ENCODE data around the gene EME1. TPM values are rescaled to one million over a fixed set of nuclear protein-coding genes. Genes with fewer than 3 reads are reported as not detected.

Gene EME1
- total RNA-seq, 6 donors from 2014 or later = 0.30 to 12.1 (median 1.2) TPM; not detected in 2

DNA sequence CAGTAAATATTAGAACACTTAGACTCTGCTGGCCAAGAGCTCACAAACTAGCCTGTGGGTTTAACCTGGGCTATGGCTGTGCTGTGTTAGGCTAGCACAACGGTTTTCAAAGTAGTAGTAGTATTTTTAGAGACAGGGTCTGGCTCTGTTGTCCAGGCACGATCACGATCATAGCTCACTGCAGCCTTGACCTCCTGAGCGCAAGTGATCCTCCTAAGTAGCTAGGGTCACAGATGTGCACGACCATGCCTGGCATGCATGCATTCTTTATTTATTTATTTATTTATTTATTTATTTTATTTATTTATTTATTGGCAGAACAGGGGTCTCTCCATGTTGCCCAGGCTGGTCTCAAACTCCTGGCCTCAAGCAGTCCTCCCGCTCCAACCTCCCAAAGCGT lies 10.4 kb upstream of the EME1 start:
- no peak overlapping the region for H3K4me3 ChIP-seq
- TF ChIP-seq, protein P1, sequence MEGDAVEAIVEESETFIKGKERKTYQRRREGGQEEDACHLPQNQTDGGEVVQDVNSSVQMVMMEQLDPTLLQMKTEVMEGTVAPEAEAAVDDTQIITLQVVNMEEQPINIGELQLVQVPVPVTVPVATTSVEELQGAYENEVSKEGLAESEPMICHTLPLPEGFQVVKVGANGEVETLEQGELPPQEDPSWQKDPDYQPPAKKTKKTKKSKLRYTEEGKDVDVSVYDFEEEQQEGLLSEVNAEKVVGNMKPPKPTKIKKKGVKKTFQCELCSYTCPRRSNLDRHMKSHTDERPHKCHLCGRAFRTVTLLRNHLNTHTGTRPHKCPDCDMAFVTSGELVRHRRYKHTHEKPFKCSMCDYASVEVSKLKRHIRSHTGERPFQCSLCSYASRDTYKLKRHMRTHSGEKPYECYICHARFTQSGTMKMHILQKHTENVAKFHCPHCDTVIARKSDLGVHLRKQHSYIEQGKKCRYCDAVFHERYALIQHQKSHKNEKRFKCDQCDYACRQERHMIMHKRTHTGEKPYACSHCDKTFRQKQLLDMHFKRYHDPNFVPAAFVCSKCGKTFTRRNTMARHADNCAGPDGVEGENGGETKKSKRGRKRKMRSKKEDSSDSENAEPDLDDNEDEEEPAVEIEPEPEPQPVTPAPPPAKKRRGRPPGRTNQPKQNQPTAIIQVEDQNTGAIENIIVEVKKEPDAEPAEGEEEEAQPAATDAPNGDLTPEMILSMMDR (IDR thresholded peaks at IDR 0.05) = no peak
- no peak for TF ChIP-seq POLR2A (IDR thresholded peaks at IDR 0.05)
- TF ChIP-seq POLR2AphosphoS5 (IDR thresholded peaks at IDR 0.05) = no peak
- TF ChIP-seq EP300 (IDR thresholded peaks at IDR 0.05) = no peak
- peaks cover 3 to 63% (median 52%) of the 10 kb centered on the region in 4 donors for H3K36me3 ChIP-seq
- no peaks in the 10 kb centered on the region for H3K9me3 ChIP-seq
- no peaks in the 10 kb centered on the region for H3K27me3 ChIP-seq
- WGBS, 2 donors = 79 to 80% methylated on average over 7 of the region's 7 CpGs
- peaks cover 0 to 9% (median 6%) of the 10 kb centered on the region in 4 donors for H3K4me1 ChIP-seq
- DNase-seq = no peak
- H3K27ac ChIP-seq = no peak overlapping the region
- no peak for ATAC-seq (ENCODE audit: low FRiP score in 2 of 2)

DNA sequence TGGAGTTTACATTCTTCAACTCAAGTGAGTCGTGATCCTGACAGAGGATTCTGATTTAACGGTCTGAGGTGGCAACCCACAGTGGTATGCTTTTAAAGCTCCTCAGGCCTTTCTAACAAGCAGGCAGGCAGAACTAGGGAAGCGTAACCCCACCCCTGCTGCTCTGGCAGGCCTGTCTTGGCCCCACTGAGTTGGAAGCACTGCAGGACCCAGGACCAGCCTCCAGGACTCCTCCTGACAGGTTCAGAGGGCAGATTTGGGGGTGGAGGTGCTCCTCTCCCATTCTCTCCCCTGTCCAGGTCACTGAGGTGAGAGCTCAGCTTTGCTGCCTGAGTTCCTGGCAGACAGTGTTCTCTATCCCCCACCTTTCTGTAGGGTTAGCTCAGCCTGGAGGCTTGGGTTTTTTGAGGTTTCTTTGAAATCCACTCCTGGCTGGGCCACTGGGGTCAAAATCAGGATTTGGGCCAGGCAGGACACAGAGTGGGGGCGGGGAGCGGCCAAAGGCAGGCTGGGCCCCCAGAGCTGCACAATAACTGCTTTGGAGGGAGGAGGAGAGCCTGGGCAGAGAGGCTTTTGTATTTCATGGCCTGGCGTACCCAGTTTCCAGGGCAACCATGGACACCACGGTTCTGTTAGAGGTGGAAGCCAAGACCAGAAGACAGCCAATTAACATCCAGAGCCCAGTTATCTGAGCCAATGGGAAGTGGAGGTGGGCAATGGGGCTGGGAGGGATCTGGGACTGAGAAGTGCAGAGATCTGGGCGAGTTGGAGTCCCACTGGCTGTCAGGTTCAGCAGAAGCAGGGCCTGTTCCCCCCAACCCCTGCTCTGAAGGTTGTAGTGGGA lies 9.6 kb upstream of the EME1 start:
- TF ChIP-seq POLR2A (IDR thresholded peaks at IDR 0.05) = no peak
- TF ChIP-seq POLR2AphosphoS5 (IDR thresholded peaks at IDR 0.05) = no peak
- TF ChIP-seq EP300 (IDR thresholded peaks at IDR 0.05) = no peak
- TF ChIP-seq, protein P1 (IDR thresholded peaks at IDR 0.05) = no peak
- H3K36me3 ChIP-seq = peaks cover 6 to 63% (median 53%) of the 10 kb centered on the region in 4 donors
- no peak overlapping the region for H3K27ac ChIP-seq
- ATAC-seq (ENCODE audit: low FRiP score in 2 of 2) (no peak), DNase-seq (peak in 1 of 2 donors; percentile 43)
- H3K27me3 ChIP-seq = no peaks in the 10 kb centered on the region
- 60 to 69% methylated on average over 5 to 8 of the region's 8 CpGs for WGBS, 2 donors
- peaks cover 0 to 9% (median 6%) of the 10 kb centered on the region in 4 donors for H3K4me1 ChIP-seq
- no peak overlapping the region for H3K4me3 ChIP-seq
- no peaks in the 10 kb centered on the region for H3K9me3 ChIP-seq

DNA sequence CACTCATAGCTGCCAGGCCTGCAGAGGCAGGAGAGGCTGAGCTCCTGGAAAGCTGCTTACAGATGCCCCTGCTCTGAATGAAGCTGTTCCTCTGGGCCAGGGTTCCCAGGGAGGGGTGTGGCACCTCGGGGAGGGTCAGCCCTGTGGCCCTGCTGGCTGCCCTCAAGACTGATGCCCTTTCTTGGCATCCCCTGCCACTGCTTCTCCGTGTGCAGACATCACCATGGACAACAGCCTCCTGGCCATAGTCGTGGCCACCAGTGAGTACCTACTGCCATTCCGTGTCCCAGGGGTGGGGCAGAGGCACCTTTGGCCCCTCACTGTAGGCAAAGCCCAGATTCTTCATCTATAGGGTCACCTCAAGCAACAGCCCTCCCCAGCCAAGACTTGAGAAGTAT lies 9.0 kb upstream of the EME1 start:
- no peaks in the 10 kb centered on the region for H3K27me3 ChIP-seq
- ATAC-seq (ENCODE audit: low FRiP score in 2 of 2) = no peak
- 76% methylated on average over 4 of the region's 4 CpGs; no CpG with 5 or more reads in 1 of the 2 donors for WGBS, 2 donors
- H3K9me3 ChIP-seq = no peaks in the 10 kb centered on the region
- peaks cover 6 to 61% (median 51%) of the 10 kb centered on the region in 4 donors for H3K36me3 ChIP-seq
- H3K27ac ChIP-seq = no peak overlapping the region
- TF ChIP-seq POLR2A (IDR thresholded peaks at IDR 0.05) (no peak), POLR2AphosphoS5 (IDR thresholded peaks at IDR 0.05) (no peak), EP300 (IDR thresholded peaks at IDR 0.05) (no peak)
- TF ChIP-seq, protein P1 (IDR thresholded peaks at IDR 0.05) = no peak
- H3K4me3 ChIP-seq = no peak overlapping the region
- H3K4me1 ChIP-seq = peaks cover 0 to 9% (median 6%) of the 10 kb centered on the region in 4 donors
- DNase-seq = peak in 1 of 2 donors; percentile 25

DNA sequence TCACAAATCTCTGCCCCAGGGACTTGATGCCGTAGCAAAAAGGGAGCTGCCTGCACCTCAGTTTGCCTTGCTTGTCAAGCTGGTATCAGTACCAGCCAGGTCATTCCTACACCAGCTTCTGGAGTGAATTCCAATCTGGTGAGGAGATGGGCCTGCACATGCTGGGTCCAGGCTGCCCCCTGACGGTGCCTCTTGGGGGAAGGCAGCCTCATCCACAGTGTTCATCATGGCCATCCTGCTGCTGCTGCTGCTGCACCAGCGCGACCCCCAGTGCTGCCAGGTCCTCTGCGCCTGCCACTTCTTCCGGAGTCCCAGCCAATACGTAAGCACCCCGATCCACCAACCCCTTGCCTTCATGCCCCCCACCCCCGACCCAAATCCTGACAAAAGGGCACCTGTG lies 8.3 kb upstream of the EME1 start:
- H3K4me1 ChIP-seq = peaks cover 0 to 9% (median 6%) of the 10 kb centered on the region in 4 donors
- peaks cover 8 to 62% (median 49%) of the 10 kb centered on the region in 4 donors for H3K36me3 ChIP-seq
- no peak overlapping the region for H3K27ac ChIP-seq
- H3K27me3 ChIP-seq = no peaks in the 10 kb centered on the region
- ATAC-seq (ENCODE audit: low FRiP score in 2 of 2) (no peak), DNase-seq (peak in 1 of 2 donors; percentile 40)
- 87 to 90% methylated on average over 5 to 9 of the region's 9 CpGs for WGBS, 2 donors
- no peaks in the 10 kb centered on the region for H3K9me3 ChIP-seq
- no peak overlapping the region for H3K4me3 ChIP-seq
- TF ChIP-seq, protein P1 (IDR thresholded peaks at IDR 0.05) = no peak
- TF ChIP-seq EP300 (IDR thresholded peaks at IDR 0.05) (no peak), POLR2AphosphoS5 (IDR thresholded peaks at IDR 0.05) (no peak), POLR2A (IDR thresholded peaks at IDR 0.05) (no peak)

Data from upper lobe of left lung (tissue), 6 donors.